HEK293 (cell line): ENCODE measurements around the gene HOXA3.

Source experiments
- CTCF ChIA-PET: fragments of 350-600 bp; formaldehyde crosslinking; extraction: SDS; loops from one replicate; lab custom pipeline; 2021; ENCODE audit warnings: antibody characterized with exemption; lab: Yijun Ruan, JAX
- POLR2A ChIA-PET: fragments of 300-600 bp; formaldehyde crosslinking; extraction: SDS; loops from one replicate; lab custom pipeline; 2020; ENCODE audit warnings: antibody characterized with exemption, inconsistent platforms; lab: Yijun Ruan, JAX
- H3K27ac ChIP-seq: fragments of 200-500 bp; sonication (Bioruptor generic); 2 replicates; pipeline ENCODE4 v1.5.1; 2014; ENCODE audit warnings: low read depth, low read length, control low read depth, inconsistent platforms; ENCODE audit errors: extremely low read depth
- H3K36me3 ChIP-seq, 2 experiments: fragments of 200-500 bp in 1 of 2; sonication (Bioruptor generic) in 1 of 2; 1 replicate in 1 of 2; 2 replicates in 1 of 2; pipeline ENCODE4 v1.5.1; 2014 to 2017; ENCODE audit warnings: inconsistent platforms in 2 of 2, low read length in 2 of 2; ENCODE audit not compliant: control insufficient read depth in 2 of 2, insufficient read depth in 1 of 2
- H3K4me1 ChIP-seq: fragments of 200-500 bp; sonication (Bioruptor generic); 2 replicates; pipeline ENCODE4 v1.5.1; 2014; ENCODE audit warnings: mild to moderate bottlenecking, low read length, inconsistent platforms; ENCODE audit not compliant: control insufficient read depth, insufficient read depth
- H3K4me3 ChIP-seq: 2 replicates; pipeline ENCODE4 v1.5.1; 2011; ENCODE audit warnings: low read depth, mild to moderate bottlenecking, control low read depth, low read length, moderate library complexity
- H3K9me3 ChIP-seq: fragments of 200-500 bp; sonication (Bioruptor generic); 2 replicates; pipeline ENCODE4 v1.5.1; 2014; ENCODE audit warnings: low read depth, low read length, inconsistent platforms; ENCODE audit not compliant: control insufficient read depth, insufficient read depth
- EGR2 ChIP-seq: fragments of 450-650 bp; formaldehyde crosslinking; IDR thresholded peaks from 2 replicates; pipeline ENCODE4 v1.5.1; 2016; ENCODE audit warnings: low read depth, missing biosample characterization, missing genetic modification characterization
- GLIS1 ChIP-seq: fragments of 450-650 bp; formaldehyde crosslinking; IDR thresholded peaks from 2 replicates; pipeline ENCODE4 v1.5.1; 2016; ENCODE audit warnings: missing biosample characterization, missing genetic modification characterization
- KLF10 ChIP-seq: fragments of 450-650 bp; IDR thresholded peaks from 2 replicates; pipeline ENCODE4 v1.5.1; 2018; ENCODE audit warnings: missing biosample characterization, mild to moderate bottlenecking, missing genetic modification characterization
- OSR2 ChIP-seq: fragments of 450-650 bp; formaldehyde crosslinking; IDR thresholded peaks from 2 replicates; pipeline ENCODE4 v1.5.1; 2016; ENCODE audit warnings: missing biosample characterization, missing genetic modification characterization
- PBX3 ChIP-seq: sonication (generic); formaldehyde crosslinking; IDR thresholded peaks from 2 replicates; pipeline ENCODE4 v1.8.1; 2022; ENCODE audit warnings: mild to moderate bottlenecking, moderate library complexity, missing genetic modification reagents
- PRDM1 ChIP-seq: fragments of 450-650 bp; formaldehyde crosslinking; IDR thresholded peaks from 2 replicates; pipeline ENCODE4; 2016; ENCODE audit warnings: missing biosample characterization, missing genetic modification characterization
- PRDM10 ChIP-seq: fragments of 450-650 bp; formaldehyde crosslinking; IDR thresholded peaks from 2 replicates; pipeline ENCODE4 v1.5.1; 2016; ENCODE audit warnings: missing biosample characterization, missing genetic modification characterization
- ZBTB11 ChIP-seq: fragments of 450-650 bp; formaldehyde crosslinking; conservative IDR thresholded peaks from 2 replicates; pipeline ENCODE4 v1.5.1; 2016; ENCODE audit warnings: low read depth, missing biosample characterization, missing genetic modification characterization
- ZBTB17 ChIP-seq: fragments of 450-650 bp; formaldehyde crosslinking; IDR thresholded peaks from 2 replicates; pipeline ENCODE4 v1.5.1; 2016; ENCODE audit warnings: missing biosample characterization, missing genetic modification characterization
- ZBTB8A ChIP-seq: fragments of 450-650 bp; formaldehyde crosslinking; IDR thresholded peaks from 2 replicates; pipeline ENCODE4 v1.5.1; 2016; ENCODE audit warnings: missing biosample characterization, missing genetic modification characterization
- ZFHX2 ChIP-seq: fragments of 450-650 bp; formaldehyde crosslinking; conservative IDR thresholded peaks from 2 replicates; pipeline ENCODE4 v1.5.1; 2016; ENCODE audit warnings: missing biosample characterization, missing genetic modification characterization
- ZFP41 ChIP-seq: fragments of 450-650 bp; formaldehyde crosslinking; IDR thresholded peaks from 2 replicates; pipeline ENCODE4 v1.5.1; 2016; ENCODE audit warnings: missing biosample characterization, missing genetic modification characterization, borderline replicate concordance
- ZFP69B ChIP-seq: fragments of 450-650 bp; formaldehyde crosslinking; IDR thresholded peaks from 2 replicates; pipeline ENCODE4 v1.5.1; 2016; ENCODE audit warnings: missing biosample characterization, missing genetic modification characterization
- ZNF223 ChIP-seq: fragments of 450-650 bp; formaldehyde crosslinking; IDR thresholded peaks from 2 replicates; pipeline ENCODE4 v1.5.1; 2016; ENCODE audit warnings: missing biosample characterization, missing genetic modification characterization
- ZNF26 ChIP-seq: fragments of 450-650 bp; formaldehyde crosslinking; IDR thresholded peaks from 2 replicates; pipeline ENCODE4 v1.5.1; 2016; ENCODE audit warnings: missing biosample characterization, missing genetic modification characterization
- ZNF335 ChIP-seq: fragments of 450-650 bp; formaldehyde crosslinking; conservative IDR thresholded peaks from 2 replicates; pipeline ENCODE4 v1.5.1; 2016; ENCODE audit warnings: missing biosample characterization, missing genetic modification characterization
- ZNF362 ChIP-seq: fragments of 450-650 bp; formaldehyde crosslinking; IDR thresholded peaks from 2 replicates; pipeline ENCODE4 v1.5.1; 2016; ENCODE audit warnings: missing biosample characterization, missing genetic modification characterization
- ZNF366 ChIP-seq: fragments of 450-650 bp; formaldehyde crosslinking; conservative IDR thresholded peaks from 2 replicates; pipeline ENCODE4 v1.5.1; 2016; ENCODE audit warnings: missing biosample characterization, missing genetic modification characterization
- ZNF394 ChIP-seq: fragments of 450-650 bp; formaldehyde crosslinking; IDR thresholded peaks from 2 replicates; pipeline ENCODE4 v1.5.1; 2016; ENCODE audit warnings: missing biosample characterization, missing genetic modification characterization, mild to moderate bottlenecking, moderate library complexity, borderline replicate concordance
- ZNF48 ChIP-seq: fragments of 450-650 bp; formaldehyde crosslinking; IDR thresholded peaks from 2 replicates; pipeline ENCODE4 v1.5.1; 2016; ENCODE audit warnings: missing biosample characterization, missing genetic modification characterization
- ZNF501 ChIP-seq: fragments of 450-650 bp; formaldehyde crosslinking; IDR thresholded peaks from 2 replicates; pipeline ENCODE4 v1.5.1; 2016; ENCODE audit warnings: missing biosample characterization, missing genetic modification characterization
- ZNF561 ChIP-seq: fragments of 450-650 bp; IDR thresholded peaks from 2 replicates; pipeline ENCODE4 v1.5.1; 2018; ENCODE audit warnings: missing biosample characterization, missing genetic modification characterization, borderline replicate concordance

Gene HOXA3

GRCh38 chr7:27174874-27175625 is 22.7 kb upstream of the HOXA3 start (continued):
- peak; percentile 96 for TF ChIP-seq PRDM10 (tag by site-specific recombination)
- no peak for TF ChIP-seq ZNF335 (tag by site-specific recombination)
- peak; percentile 8; the same call in 1 of the 2 replicates for TF ChIP-seq OSR2 (tag by site-specific recombination)
- TF ChIP-seq ZBTB17 (tag by site-specific recombination), result peak; percentile 75
- 0 out of 2 replicates have a peak, but pooled peaks have one; percentile 8 for TF ChIP-seq ZBTB8A (tag by site-specific recombination)
- peak; percentile 37; the same call in 1 of the 2 replicates for TF ChIP-seq ZFHX2 (tag by site-specific recombination)
- TF ChIP-seq ZBTB11, result peak; percentile 27; the same call in 1 of the 2 replicates
- peak; percentile 58; the same call in 1 of the 2 replicates for TF ChIP-seq ZNF366 (tag by site-specific recombination)
- TF ChIP-seq EGR2 (tag by site-specific recombination), result peak; percentile 36
- TF ChIP-seq, all 188 proteins: peak for 25

- Histone ChIP-seq H3K27ac (peak within 1 kb of the TSS; percentile 100), H3K4me3 (peak within 1 kb of the TSS; percentile 76), H3K36me3 (peaks cover 8% of the 10 kb centered on the region in 2 experiments), H3K9me3 (no peaks in the 10 kb centered on the region), H3K4me1 (peaks cover 10% of the 10 kb centered on the region)
- CTCF ChIA-PET, result interaction anchor here (0.7 to 2.2 kb wide), 2 partner anchors 10 to 60 kb away, joined by 3 to 7 read pairs; partner anchors contain the start of gene HOXA11
- POLR2A ChIA-PET, result interaction anchor here (1.1 to 11.2 kb wide), 10 partner anchors 8 to 1312 kb away, joined by 3 to 237 read pairs (median 4); partner anchors contain the start of genes HOXA11, HOXA13 and HOXA6
- TF ChIP-seq PBX3 (CRISPR knock-in tag), result no peak
- TF ChIP-seq ZNF561 (tag by site-specific recombination), result no peak
- no peak for TF ChIP-seq PRDM1
- peak; percentile 19; the same call in 1 of the 2 replicates for TF ChIP-seq ZNF394
- TF ChIP-seq GLIS1 (tag by site-specific recombination), result peak; percentile 59
- no peak for TF ChIP-seq ZFP69B (tag by site-specific recombination)
- TF ChIP-seq ZFP41 (tag by site-specific recombination), result no peak
- TF ChIP-seq ZNF223 (tag by site-specific recombination), result no peak
- TF ChIP-seq ZNF362, result no peak
- TF ChIP-seq KLF10, result 0 out of 2 replicates have a peak, but pooled peaks have one; percentile 21
- TF ChIP-seq ZNF26 (tag by site-specific recombination), result no peak
- peak; percentile 19; the same call in 1 of the 2 replicates for TF ChIP-seq OSR2 (tag by site-specific recombination)
- peak; percentile 64; the same call in 1 of the 2 replicates for TF ChIP-seq EGR2 (tag by site-specific recombination)
- TF ChIP-seq ZNF501, result peak; percentile 25; the same call in 1 of the 2 replicates
- TF ChIP-seq ZNF48 (tag by site-specific recombination), result no peak
Observed at GRCh38 chr7:27173956-27174873, 21.8 kb upstream of the HOXA3 start, which contains the start of gene HOXA10. Gene HOXA10 (minus strand): TSS chr7:27174320. CDS start chr7:27174306, 14 bp downstream.
